HepG2 (cell line): Measurements from ENCODE around the gene DLX3. TPM values are rescaled to one million over a fixed set of nuclear protein-coding genes. Genes with fewer than 3 reads are reported as not detected.

ENCODE experiments used
- AHDC1 ChIP-seq: sonication (generic); formaldehyde crosslinking; IDR thresholded peaks from 2 replicates; pipeline ENCODE4 v1.5.1; 2020; ENCODE audit warnings: mild to moderate bottlenecking, missing genetic modification reagents, borderline replicate concordance
- CEBPZ ChIP-seq: IDR thresholded peaks from 2 replicates; pipeline ENCODE4 v1.6.1; 2012; ENCODE audit warnings: low read length, improper control_type of control experiment
- HDAC1 ChIP-seq: sonication (generic); formaldehyde crosslinking; IDR thresholded peaks from 2 replicates; pipeline ENCODE4 v1.5.1; 2020; ENCODE audit warnings: mild to moderate bottlenecking, missing genetic modification reagents
- SP4 ChIP-seq: sonication (generic); formaldehyde crosslinking; IDR thresholded peaks from 2 replicates; pipeline ENCODE4 v1.8.1; 2023; ENCODE audit warnings: mild to moderate bottlenecking, missing genetic modification reagents
- TRIM24 ChIP-seq: sonication (generic); formaldehyde crosslinking; IDR thresholded peaks from 2 replicates; pipeline ENCODE4 v1.8.0; 2022; ENCODE audit warnings: mild to moderate bottlenecking, missing genetic modification reagents
- UBTF ChIP-seq: sonication (generic); formaldehyde crosslinking; IDR thresholded peaks from 2 replicates; pipeline ENCODE4 v1.4.0; 2020; ENCODE audit warnings: mild to moderate bottlenecking, missing genetic modification reagents
- XRCC5 ChIP-seq: fragments of 200-400 bp; formaldehyde crosslinking; optimal IDR thresholded peaks from 2 replicates; pipeline ENCODE3; 2017; ENCODE audit warnings: mild to moderate bottlenecking, low read length
- ZFP36L1 ChIP-seq: sonication (generic); formaldehyde crosslinking; IDR thresholded peaks from 2 replicates; pipeline ENCODE4 v1.8.0; 2022; ENCODE audit warnings: mild to moderate bottlenecking, missing genetic modification reagents, moderate library complexity
- polyA plus RNA-seq, 8 experiments: library from polyadenylated mRNA; depleted of rRNA in 3 of 8; stranded (reverse) in 7 of 8; unstranded in 1 of 8; fragments of >200 nt; fragmentation: Illumina TruSeq in 4 of 8; extraction: Trizol in 4 of 8; gene quantifications; 2 replicates each; pipeline versions ENCODE4 v1.2.1 to v1.2.3, GENCODE V29; 2011 to 2016; ENCODE audit warnings: low read depth in 4 of 8, missing spikeins in 1 of 8, mixed read lengths in 1 of 8; ENCODE audit not compliant: insufficient read depth in 1 of 8
- total RNA-seq, 5 experiments: library from RNA; depleted of rRNA; stranded (reverse); fragments of >200 nt; fragmentation: Illumina TruSeq; extraction: Trizol; gene quantifications; 2 replicates each; pipeline ENCODE4 v1.2.3, GENCODE V29; 2016; ENCODE audit warnings: low read depth in 1 of 5

Gene DLX3
- total and polyA plus RNA-seq, 2 of the 13 experiments (the other 11 are each of a cell fraction or from before 2014, with no cell fraction given): 0.03 TPM; not detected in 1

GRCh38 chr17:49996495-49997300, 1.7 kb upstream of the DLX3 start (continued):
- TF ChIP-seq HDAC1 (CRISPR knock-in tag) (0 out of 2 replicates have a peak, but pooled peaks have one; percentile 10), XRCC5 (peak; percentile 92), ZFP36L1 (CRISPR knock-in tag) (no peak), TRIM24 (CRISPR knock-in tag) (no peak), UBTF (CRISPR knock-in tag) (peak; percentile 43; the same call in 1 of the 2 replicates), CEBPZ (no peak), SP4 (CRISPR knock-in tag) (no peak), AHDC1 (CRISPR knock-in tag) (0 out of 2 replicates have a peak, but pooled peaks have one; percentile 16)
